Activated CD4-positive, alpha-beta T cell treated with anti-CD3 and anti-CD28 coated beads, Interleukin-2, amount 10 ng/mL, durations not matched to agents 7 days and 5 days (primary cell): Measurements from ENCODE around the gene TMEM135. TPM values are rescaled to one million over a fixed set of nuclear protein-coding genes. Genes with fewer than 3 reads are reported as not detected.
"Not testable (repeated sequence)": the region's sequence is repeated elsewhere in the genome, so short reads cannot be mapped to it uniquely, and the experiment has no call there.

Experiments
- CTCF ChIA-PET: fragments of 350-600 bp; sonication (Branson Sonifier 250); formaldehyde crosslinking; loops from one replicate; lab custom pipeline; 2021; ENCODE audit warnings: antibody characterized with exemption; lab: Charles Lee
- POLR2A ChIA-PET: fragments of 350-600 bp; sonication (Branson Sonifier 250); formaldehyde crosslinking; loops from one replicate; lab custom pipeline; 2021; ENCODE audit warnings: antibody characterized with exemption; lab: Charles Lee
- DNase-seq: peaks from one replicate; pipeline ENCODE4 v3.0.0-alpha.2; 2020
- H3K27ac Mint-ChIP-seq: one replicate; pipeline ENCODE4 v1.8.0; 2021; ENCODE audit warnings: mild to moderate bottlenecking, moderate library complexity, mixed read lengths
- H3K27me3 Mint-ChIP-seq: one replicate; pipeline ENCODE4 v1.8.0; 2021; ENCODE audit warnings: mixed read lengths
- H3K36me3 Mint-ChIP-seq: one replicate; pipeline ENCODE4 v1.8.0; 2021; ENCODE audit warnings: low read depth, mixed read lengths
- H3K4me1 Mint-ChIP-seq: one replicate; pipeline ENCODE4 v1.8.0; 2021; ENCODE audit warnings: mixed read lengths
- H3K4me3 Mint-ChIP-seq: one replicate; pipeline ENCODE4 v1.8.0; 2021; ENCODE audit warnings: mild to moderate bottlenecking, moderate library complexity, mixed read lengths
- H3K9me3 Mint-ChIP-seq: one replicate; pipeline ENCODE4 v1.8.0; 2021; ENCODE audit warnings: mixed read lengths
- total RNA-seq, 2 experiments: library from RNA; stranded (reverse); gene quantifications; one replicate each; pipeline ENCODE4 v1.2.3, GENCODE V29; 2021

Gene TMEM135
- total RNA-seq, 2 experiments from 2014 or later = 32.9 to 33.1 TPM

GRCh38 chr11:87101956-87102580 lies 64.3 kb downstream of the TMEM135 start:
- CTCF ChIA-PET = interaction anchor here (0.7 kb wide), 1 partner anchor 17 kb away, joined by 3 read pairs; no protein-coding TSS in a partner anchor
- H3K9me3 Mint-ChIP-seq = peaks cover 4% of the 10 kb centered on the region
- no peaks in the 10 kb centered on the region for H3K27me3 Mint-ChIP-seq
- peaks cover 8% of the 10 kb centered on the region for H3K4me1 Mint-ChIP-seq
- POLR2A ChIA-PET = no interaction called here
- no peak for DNase-seq
- peaks cover 13% of the 10 kb centered on the region for H3K36me3 Mint-ChIP-seq
- no peak overlapping the region for H3K27ac Mint-ChIP-seq
- no peak overlapping the region for H3K4me3 Mint-ChIP-seq

GRCh38 chr11:87105826-87106225 lies 68.1 kb downstream of the TMEM135 start:
- H3K9me3 Mint-ChIP-seq, H3K4me3 Mint-ChIP-seq, H3K27ac Mint-ChIP-seq, DNase-seq, H3K4me1 Mint-ChIP-seq, H3K27me3 Mint-ChIP-seq, POLR2A ChIA-PET: not testable (repeated sequence)
- CTCF ChIA-PET = interaction anchor here (0.6 kb wide), 1 partner anchor 66 kb away, joined by 3 read pairs; no protein-coding TSS in a partner anchor
- H3K36me3 Mint-ChIP-seq = peaks cover 12% of the 10 kb centered on the region

DNA sequence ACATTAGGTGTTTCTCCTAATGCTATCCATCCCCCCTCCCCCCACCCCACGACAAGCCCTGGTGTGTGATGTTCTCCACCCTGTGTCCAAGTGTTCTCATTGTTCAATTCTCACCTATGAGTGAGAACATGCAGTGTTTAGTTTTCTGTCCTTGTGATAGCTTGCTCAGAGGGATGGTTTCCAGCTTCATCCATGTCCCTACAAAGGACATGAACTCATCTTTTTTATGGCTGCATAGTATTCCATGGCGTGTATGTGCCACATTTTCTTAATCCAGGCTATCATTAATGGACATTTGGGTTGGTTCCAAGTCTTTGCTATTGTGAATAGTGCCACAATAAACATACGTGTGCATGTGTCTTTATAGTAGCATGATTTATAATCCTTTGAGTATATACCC lies 69.6 kb downstream of the TMEM135 start:
- POLR2A ChIA-PET, DNase-seq, H3K9me3 Mint-ChIP-seq, H3K27me3 Mint-ChIP-seq, H3K27ac Mint-ChIP-seq, H3K4me1 Mint-ChIP-seq, CTCF ChIA-PET, H3K4me3 Mint-ChIP-seq: not testable (repeated sequence)
- peaks cover 12% of the 10 kb centered on the region for H3K36me3 Mint-ChIP-seq

DNA sequence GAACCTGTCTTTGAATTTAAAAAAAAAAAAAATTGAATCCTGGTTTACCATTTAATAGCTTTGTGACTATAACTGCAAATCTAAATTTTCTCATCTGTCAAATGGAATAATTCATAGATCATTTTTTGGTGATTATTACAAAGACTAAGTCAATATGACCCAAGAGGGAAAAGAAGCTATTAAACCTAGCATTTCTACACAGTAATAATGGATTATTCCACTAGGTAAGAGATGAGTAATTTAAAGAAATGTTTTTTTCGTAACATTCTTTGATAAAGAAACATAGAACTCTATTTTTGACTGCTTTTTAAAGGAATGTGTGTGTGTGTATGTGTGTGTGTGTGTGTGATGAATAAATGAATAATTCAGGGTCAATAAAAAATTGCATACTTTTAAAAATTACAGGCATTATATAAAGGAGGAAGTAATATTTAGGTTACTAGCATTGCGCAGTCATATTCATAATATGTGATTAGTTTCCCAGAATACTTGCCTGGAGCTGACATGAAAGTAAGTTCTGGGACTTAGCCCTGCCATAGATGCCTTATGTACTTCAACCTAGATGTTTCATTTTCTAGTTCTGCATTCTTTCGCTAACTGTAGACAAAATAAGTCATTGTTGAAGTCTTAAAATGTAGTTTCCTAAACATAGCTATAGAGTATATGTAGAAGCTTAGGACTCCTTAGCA lies 72.9 kb downstream of the TMEM135 start:
- POLR2A ChIA-PET = interaction anchor here (0.6 kb wide), 2 partner anchors 16 to 208 kb away, joined by 7 read pairs; no protein-coding TSS in a partner anchor
- Mint-ChIP-seq H3K4me1 (no peaks in the 10 kb centered on the region), H3K4me3 (no peak overlapping the region), H3K27ac (no peak overlapping the region), H3K36me3 (peaks cover 12% of the 10 kb centered on the region), H3K9me3 (peaks cover 6% of the 10 kb centered on the region), H3K27me3 (no peaks in the 10 kb centered on the region)
- DNase-seq = no peak
- CTCF ChIA-PET = interaction anchor here (1.1 kb wide), 1 partner anchor 16 kb away, joined by 3 read pairs; no protein-coding TSS in a partner anchor

GRCh38 chr11:87114093-87114492 lies 76.4 kb downstream of the TMEM135 start:
- no peaks in the 10 kb centered on the region for H3K27me3 Mint-ChIP-seq
- H3K36me3 Mint-ChIP-seq = no peaks in the 10 kb centered on the region

GRCh38 chr11:87116185-87116584 lies 78.5 kb downstream of the TMEM135 start:
- POLR2A ChIA-PET = no interaction called here
- Mint-ChIP-seq H3K4me3 (no peak overlapping the region), H3K36me3 (no peaks in the 10 kb centered on the region), H3K27ac (no peak overlapping the region), H3K9me3 (no peaks in the 10 kb centered on the region), H3K4me1 (peaks cover 3% of the 10 kb centered on the region), H3K27me3 (no peaks in the 10 kb centered on the region)
- CTCF ChIA-PET = no interaction called here
- DNase-seq = no peak

More at GRCh38 chr11:87114093-87114492, 76.4 kb downstream of the TMEM135 start:
- no peak overlapping the region for H3K27ac Mint-ChIP-seq
- DNase-seq = no peak
- CTCF ChIA-PET = no interaction called here
- H3K4me1 Mint-ChIP-seq = peaks cover 3% of the 10 kb centered on the region
- H3K4me3 Mint-ChIP-seq = no peak overlapping the region
- H3K9me3 Mint-ChIP-seq = no peaks in the 10 kb centered on the region
- POLR2A ChIA-PET = no interaction called here

- CTCF ChIA-PET = no interaction called here
- POLR2A ChIA-PET = no interaction called here
- no peak for DNase-seq
- Mint-ChIP-seq H3K27ac (no peak overlapping the region), H3K27me3 (no peaks in the 10 kb centered on the region), H3K9me3 (no peaks in the 10 kb centered on the region), H3K4me3 (no peak overlapping the region), H3K4me1 (peaks cover 3% of the 10 kb centered on the region), H3K36me3 (no peaks in the 10 kb centered on the region)
These were observed 83.2 kb downstream of the TMEM135 start for GRCh38 chr11:87120937-87121336.

GRCh38 chr11:87122852-87123251 lies 85.1 kb downstream of the TMEM135 start:
- Mint-ChIP-seq H3K4me1 (peaks cover 3% of the 10 kb centered on the region), H3K9me3 (no peaks in the 10 kb centered on the region), H3K27ac (no peak overlapping the region), H3K36me3 (no peaks in the 10 kb centered on the region), H3K4me3 (no peak overlapping the region), H3K27me3 (no peaks in the 10 kb centered on the region)
- ChIA-PET CTCF (no interaction called here), POLR2A (no interaction called here)
- no peak for DNase-seq

- DNase-seq = no peak
- Mint-ChIP-seq H3K27me3 (no peaks in the 10 kb centered on the region), H3K27ac (no peak overlapping the region), H3K9me3 (no peaks in the 10 kb centered on the region), H3K4me3 (no peak overlapping the region), H3K4me1 (no peaks in the 10 kb centered on the region), H3K36me3 (no peaks in the 10 kb centered on the region)
- POLR2A ChIA-PET = no interaction called here
- CTCF ChIA-PET = no interaction called here
These were observed 87.5 kb downstream of the TMEM135 start for GRCh38 chr11:87125257-87125656.

GRCh38 chr11:87127101-87127500 lies 89.4 kb downstream of the TMEM135 start:
- CTCF ChIA-PET = interaction anchor here (1.0 kb wide), 1 partner anchor 16 kb away, joined by 3 read pairs; no protein-coding TSS in a partner anchor

DNA sequence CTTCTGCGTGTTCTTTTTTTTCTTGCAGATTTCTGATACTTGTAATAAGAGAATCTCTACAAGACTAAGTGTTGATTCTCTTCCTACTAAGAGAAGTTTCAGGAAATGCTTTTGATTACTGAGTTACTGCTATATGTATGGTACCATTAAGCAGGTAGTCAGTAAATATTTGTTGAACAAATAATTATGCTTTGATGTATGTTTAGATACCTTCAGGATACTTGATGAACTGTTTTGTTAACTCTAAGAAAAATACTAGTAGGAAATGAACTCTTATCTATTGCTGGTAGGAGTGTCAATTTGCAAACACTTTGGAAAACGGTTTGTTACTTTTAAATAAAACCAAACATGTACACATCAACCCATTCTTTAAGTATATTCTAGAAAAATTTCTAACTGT lies 90.6 kb downstream of the TMEM135 start:
- CTCF ChIA-PET = no interaction called here
- POLR2A ChIA-PET = no interaction called here
- H3K36me3 Mint-ChIP-seq = no peaks in the 10 kb centered on the region

More at GRCh38 chr11:87127101-87127500, 89.4 kb downstream of the TMEM135 start:
- H3K4me3 Mint-ChIP-seq = no peak overlapping the region
- no peaks in the 10 kb centered on the region for H3K9me3 Mint-ChIP-seq
- no peaks in the 10 kb centered on the region for H3K36me3 Mint-ChIP-seq
- H3K27ac Mint-ChIP-seq = no peak overlapping the region
- H3K27me3 Mint-ChIP-seq = no peaks in the 10 kb centered on the region
- no peak for DNase-seq
- H3K4me1 Mint-ChIP-seq = no peaks in the 10 kb centered on the region
- POLR2A ChIA-PET = no interaction called here

GRCh38 chr11:87134524-87135106 lies 96.9 kb downstream of the TMEM135 start:
- Mint-ChIP-seq H3K27ac (no peak overlapping the region), H3K27me3 (no peaks in the 10 kb centered on the region), H3K4me1 (no peaks in the 10 kb centered on the region), H3K36me3 (no peaks in the 10 kb centered on the region), H3K4me3 (no peak overlapping the region), H3K9me3 (no peaks in the 10 kb centered on the region)
- no peak for DNase-seq
- POLR2A ChIA-PET = no interaction called here
- CTCF ChIA-PET = interaction anchor here (1.0 kb wide), 2 partner anchors 52 to 97 kb away, joined by 3 read pairs; no protein-coding TSS in a partner anchor

More for the DNA sequence above, 90.6 kb downstream of the TMEM135 start:
- H3K9me3 Mint-ChIP-seq = no peaks in the 10 kb centered on the region
- H3K27ac Mint-ChIP-seq = no peak overlapping the region
- DNase-seq = no peak
- H3K4me3 Mint-ChIP-seq = no peak overlapping the region
- H3K4me1 Mint-ChIP-seq = no peaks in the 10 kb centered on the region
- H3K27me3 Mint-ChIP-seq = no peaks in the 10 kb centered on the region

DNA sequence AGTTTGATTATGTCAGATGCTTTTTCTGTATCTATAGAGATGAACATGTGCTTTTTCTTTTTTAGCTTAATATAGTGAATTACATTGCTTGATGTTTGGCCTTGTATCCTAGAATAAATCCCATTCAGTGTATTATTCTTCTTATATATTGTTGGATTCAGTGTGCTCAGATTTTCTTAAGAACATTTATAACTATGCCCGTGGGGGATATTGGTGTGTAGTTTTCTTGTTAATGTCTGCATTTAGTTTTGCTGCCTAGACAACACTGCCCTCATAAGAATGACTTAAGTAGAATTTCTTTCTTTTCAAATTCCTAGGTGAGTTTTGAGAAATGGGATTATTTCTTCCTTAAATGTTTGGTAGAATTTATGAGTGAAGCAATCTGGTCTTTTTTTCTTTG lies 98.5 kb downstream of the TMEM135 start:
- no peaks in the 10 kb centered on the region for H3K27me3 Mint-ChIP-seq
- no peaks in the 10 kb centered on the region for H3K9me3 Mint-ChIP-seq
- DNase-seq = no peak
- peaks cover 5% of the 10 kb centered on the region for H3K36me3 Mint-ChIP-seq
- H3K4me3 Mint-ChIP-seq = no peak overlapping the region
- no peaks in the 10 kb centered on the region for H3K4me1 Mint-ChIP-seq
- CTCF ChIA-PET = no interaction called here
- H3K27ac Mint-ChIP-seq = no peak overlapping the region
- POLR2A ChIA-PET = no interaction called here
